Osteoblast (primary cell): ENCODE results near the gene LSM2. TPM values are rescaled to one million over a fixed set of nuclear protein-coding genes. Genes with fewer than 3 reads are reported as not detected.
"Not testable (repeated sequence)": the region's sequence is repeated elsewhere in the genome, so short reads cannot be mapped to it uniquely, and the experiment has no call there.

Experiments
- DNase-seq: peaks from one replicate; pipeline ENCODE4 v3.0.0; 2011; ENCODE audit warnings: low spot score, mixed read lengths; ENCODE audit not compliant: insufficient read length; ENCODE audit errors: missing footprints
- H2AFZ ChIP-seq: 2 replicates; pipeline ENCODE4 v1.6.0; 2011; ENCODE audit warnings: mild to moderate bottlenecking, low read length
- H3K27ac ChIP-seq: 2 replicates; pipeline ENCODE4 v1.5.1; 2011; ENCODE audit warnings: mild to moderate bottlenecking, low read depth, low read length, moderate library complexity
- H3K27me3 ChIP-seq: 2 replicates; pipeline ENCODE4 v1.6.0; 2012; ENCODE audit warnings: mild to moderate bottlenecking, control low read depth, inconsistent platforms, low read length, moderate library complexity; ENCODE audit not compliant: insufficient read depth
- H3K36me3 ChIP-seq: 2 replicates; pipeline ENCODE4 v1.5.1; 2011; ENCODE audit warnings: mild to moderate bottlenecking, low read length, control low read depth, moderate library complexity; ENCODE audit not compliant: insufficient read depth
- H3K4me1 ChIP-seq: 2 replicates; pipeline ENCODE4 v1.5.1; 2011; ENCODE audit warnings: mild to moderate bottlenecking, low read length, control low read depth, moderate library complexity; ENCODE audit not compliant: insufficient read depth
- H3K4me2 ChIP-seq: 2 replicates; pipeline ENCODE4 v1.6.0; 2011; ENCODE audit warnings: mild to moderate bottlenecking, low read length; ENCODE audit not compliant: insufficient read depth
- H3K4me3 ChIP-seq: fragments of 200-600 bp; sonication (generic); 3 replicates; pipeline ENCODE4 v1.5.1; 2012; ENCODE audit warnings: mild to moderate bottlenecking, low read length, inconsistent platforms; ENCODE audit not compliant: insufficient read depth
- H3K79me2 ChIP-seq: 2 replicates; pipeline ENCODE4 v1.6.0; 2012; ENCODE audit warnings: mild to moderate bottlenecking, low read length, control low read depth, inconsistent platforms; ENCODE audit not compliant: insufficient read depth
- H3K9me3 ChIP-seq: 2 replicates; pipeline ENCODE4 v1.5.1; 2011; ENCODE audit warnings: low read depth, low read length, control low read depth
- H4K20me1 ChIP-seq: 2 replicates; pipeline ENCODE4 v1.6.0; 2012; ENCODE audit warnings: mild to moderate bottlenecking, low read length, control low read depth; ENCODE audit not compliant: insufficient read depth
- CTCF ChIP-seq: IDR thresholded peaks from 2 replicates; pipeline ENCODE4 v1.5.1; 2011; ENCODE audit warnings: mild to moderate bottlenecking, low read depth, low read length, moderate library complexity; ENCODE audit errors: extremely low read depth
- total RNA-seq: library from RNA; depleted of rRNA; stranded (reverse); fragments of >200 nt; gene quantifications from 2 replicates; pipeline ENCODE4 v1.2.3, GENCODE V29; 2012

Gene LSM2
- total RNA-seq, 1 donor, result 22.4 TPM

GRCh38 chr6:31847276-31847978 is 40.7 kb upstream of the LSM2 start:
- TF ChIP-seq CTCF, result no peak
- H3K4me2 ChIP-seq, result no peak overlapping the region
- H2AFZ ChIP-seq, result no peak overlapping the region
- no peaks in the 10 kb centered on the region for H3K9me3 ChIP-seq
- no peaks in the 10 kb centered on the region for H4K20me1 ChIP-seq
- H3K36me3 ChIP-seq, result no peaks in the 10 kb centered on the region
- no peaks in the 10 kb centered on the region for H3K4me1 ChIP-seq
- no peak overlapping the region for H3K4me3 ChIP-seq
- no peaks in the 10 kb centered on the region for H3K27me3 ChIP-seq
- no peak overlapping the region for H3K27ac ChIP-seq
- no peaks in the 10 kb centered on the region for H3K79me2 ChIP-seq
- peak; percentile 81 for DNase-seq

GRCh38 chr6:31844507-31844906 is 37.7 kb upstream of the LSM2 start:
- no peak overlapping the region for H3K27ac ChIP-seq
- peaks cover 10% of the 10 kb centered on the region for H4K20me1 ChIP-seq
- H2AFZ ChIP-seq, result no peak overlapping the region
- H3K27me3 ChIP-seq, result no peaks in the 10 kb centered on the region
- no peaks in the 10 kb centered on the region for H3K9me3 ChIP-seq
- DNase-seq, result peak; percentile 60
- H3K4me3 ChIP-seq, result no peak overlapping the region
- H3K36me3 ChIP-seq, result peaks cover 15% of the 10 kb centered on the region
- no peaks in the 10 kb centered on the region for H3K4me1 ChIP-seq
- no peak for TF ChIP-seq CTCF
- no peaks in the 10 kb centered on the region for H3K79me2 ChIP-seq
- no peak overlapping the region for H3K4me2 ChIP-seq

- Histone ChIP-seq H3K79me2 (peaks cover 10% of the 10 kb centered on the region), H3K27me3 (no peaks in the 10 kb centered on the region), H3K4me1 (peaks cover 18% of the 10 kb centered on the region), H4K20me1 (peaks cover 32% of the 10 kb centered on the region), H3K36me3 (peaks cover 39% of the 10 kb centered on the region), H2AFZ (no peak overlapping the region), H3K4me2 (no peak overlapping the region), H3K9me3 (no peaks in the 10 kb centered on the region), H3K27ac (no peak overlapping the region), H3K4me3 (no peak overlapping the region)
- peak; percentile 41 for DNase-seq
- no peak for TF ChIP-seq CTCF
Measured at GRCh38 chr6:31842053-31842452, 35.3 kb upstream of the LSM2 start.

- H3K27me3 ChIP-seq, H2AFZ ChIP-seq, DNase-seq, H3K9me3 ChIP-seq, H3K4me3 ChIP-seq, H3K27ac ChIP-seq, H3K4me2 ChIP-seq: not testable (repeated sequence)
- Histone ChIP-seq H3K36me3 (peaks cover 50% of the 10 kb centered on the region), H3K4me1 (peaks cover 32% of the 10 kb centered on the region), H4K20me1 (peaks cover 48% of the 10 kb centered on the region), H3K79me2 (peaks cover 33% of the 10 kb centered on the region)
Measured at GRCh38 chr6:31839779-31840126, 33.0 kb upstream of the LSM2 start.
